C4-2B (cell line): ENCODE measurements around the gene GLS.

Source experiments
- ZFX ChIP-seq: fragments of 450-650 bp; IDR thresholded peaks from 2 replicates; pipeline ENCODE4 v1.6.1; 2017
- TF ChIP-seq, protein P1 (sequence below): fragments of 450-650 bp; conservative IDR thresholded peaks from 2 replicates; pipeline ENCODE4 v1.5.1; 2017; ENCODE audit warnings: mild to moderate bottlenecking

DNA sequence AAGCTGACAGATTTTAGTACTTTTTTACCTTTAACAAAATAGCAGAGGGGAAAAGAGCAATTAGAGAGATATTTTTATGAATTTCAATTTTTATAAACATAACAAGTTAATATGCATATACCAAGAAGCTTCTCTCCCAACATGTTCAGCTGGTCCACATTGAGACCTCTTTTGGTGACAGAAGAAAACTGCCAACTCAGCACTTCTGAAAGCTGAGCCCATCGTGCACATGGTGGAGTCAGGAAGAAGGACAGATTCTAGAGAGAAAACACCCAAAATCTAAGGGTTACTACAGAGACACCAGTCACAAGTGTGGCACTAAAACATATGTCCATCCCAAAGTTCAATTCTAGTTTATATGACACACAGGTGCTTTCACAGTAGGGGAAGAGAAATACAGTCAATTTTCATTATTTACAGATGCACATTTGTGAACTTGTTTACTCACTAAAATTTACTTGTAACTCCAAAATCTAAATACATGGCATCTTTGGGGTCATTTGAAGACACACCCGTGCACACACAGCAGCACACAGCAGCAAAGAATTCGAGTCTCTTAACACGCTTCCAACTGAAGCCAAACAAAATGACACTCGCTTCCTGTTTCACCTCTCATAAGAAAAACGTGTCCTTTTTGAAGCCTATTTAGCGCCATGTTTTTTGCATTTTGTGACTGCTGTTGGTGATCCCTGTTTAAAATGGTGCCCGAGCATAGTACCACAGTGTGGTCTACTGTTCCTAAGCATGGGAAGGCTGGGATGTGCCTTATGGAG is 101.8 kb downstream of the GLS start:
- TF ChIP-seq, protein P1, sequence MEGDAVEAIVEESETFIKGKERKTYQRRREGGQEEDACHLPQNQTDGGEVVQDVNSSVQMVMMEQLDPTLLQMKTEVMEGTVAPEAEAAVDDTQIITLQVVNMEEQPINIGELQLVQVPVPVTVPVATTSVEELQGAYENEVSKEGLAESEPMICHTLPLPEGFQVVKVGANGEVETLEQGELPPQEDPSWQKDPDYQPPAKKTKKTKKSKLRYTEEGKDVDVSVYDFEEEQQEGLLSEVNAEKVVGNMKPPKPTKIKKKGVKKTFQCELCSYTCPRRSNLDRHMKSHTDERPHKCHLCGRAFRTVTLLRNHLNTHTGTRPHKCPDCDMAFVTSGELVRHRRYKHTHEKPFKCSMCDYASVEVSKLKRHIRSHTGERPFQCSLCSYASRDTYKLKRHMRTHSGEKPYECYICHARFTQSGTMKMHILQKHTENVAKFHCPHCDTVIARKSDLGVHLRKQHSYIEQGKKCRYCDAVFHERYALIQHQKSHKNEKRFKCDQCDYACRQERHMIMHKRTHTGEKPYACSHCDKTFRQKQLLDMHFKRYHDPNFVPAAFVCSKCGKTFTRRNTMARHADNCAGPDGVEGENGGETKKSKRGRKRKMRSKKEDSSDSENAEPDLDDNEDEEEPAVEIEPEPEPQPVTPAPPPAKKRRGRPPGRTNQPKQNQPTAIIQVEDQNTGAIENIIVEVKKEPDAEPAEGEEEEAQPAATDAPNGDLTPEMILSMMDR, result no peak
- TF ChIP-seq ZFX, result no peak
